A673 (cell line): ENCODE measurements around the gene KDM4B.

Experiments
- CTCF ChIP-seq: fragments of 300-800, 200-600 bp; sonication (generic); conservative IDR thresholded peaks from 2 replicates; pipeline ENCODE4 v1.5.1; 2017; ENCODE audit warnings: low read depth, mild to moderate bottlenecking, antibody characterized with exemption, low read length, moderate library complexity, mixed read lengths
- EZH2 ChIP-seq: fragments of 200-600 bp; sonication (generic); IDR thresholded peaks from 2 replicates; pipeline ENCODE4 v1.6.1; 2017; ENCODE audit warnings: borderline replicate concordance, low read depth, mild to moderate bottlenecking, mixed read lengths, antibody characterized with exemption, low read length; ENCODE audit not compliant: poor library complexity, severe bottlenecking

DNA sequence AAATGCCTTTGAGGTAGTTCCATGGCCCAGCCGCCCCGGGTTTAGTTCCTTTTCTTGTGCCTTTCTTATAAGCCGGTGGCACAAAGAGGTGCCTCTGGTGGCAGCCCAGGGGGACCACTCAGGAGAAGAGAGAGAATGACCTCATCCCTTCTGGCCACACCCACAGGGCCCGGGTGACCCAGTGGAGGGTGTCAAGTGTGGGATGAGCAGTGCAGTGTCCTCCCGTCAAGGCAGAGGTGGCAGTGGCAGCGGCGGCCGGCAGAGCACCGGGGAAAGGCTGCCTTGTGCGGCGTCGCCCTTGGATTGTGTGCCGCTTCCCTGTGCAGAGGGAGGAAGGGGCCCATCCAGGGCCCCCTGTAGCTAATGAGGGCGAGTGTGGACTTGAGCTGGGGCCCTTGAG is 47.9 kb downstream of the KDM4B start:
- no peak for TF ChIP-seq CTCF
- TF ChIP-seq EZH2, result no peak
